H1 (cell line): ENCODE results near the gene TMEM178B. TPM values are rescaled to one million over a fixed set of nuclear protein-coding genes. Genes with fewer than 3 reads are reported as not detected.

Experiments
- CTCF ChIA-PET: fragments of 300-600 bp; sonication (Branson Sonifier 250); formaldehyde crosslinking; loops from one replicate; lab custom pipeline; 2021; ENCODE audit not compliant: partially characterized antibody; lab: Charles Lee
- POLR2A ChIA-PET: fragments of 300-600 bp; sonication (Branson Sonifier 250); formaldehyde crosslinking; loops from one replicate; lab custom pipeline; 2021; ENCODE audit warnings: inconsistent platforms; ENCODE audit not compliant: partially characterized antibody; lab: Charles Lee
- DNase-seq, 2 experiments: peaks; one replicate each; pipeline versions ENCODE4 v3.0.0 to v3.0.0-alpha.2; 2010 to 2022; ENCODE audit warnings: low spot score in 2 of 2, low read depth in 1 of 2, mixed read lengths in 1 of 2
- FAIRE-seq: peaks from 2 replicates; lab custom pipeline; 2011; peaks lifted over from hg19 to GRCh38; lab: Jason Lieb, UNC
- H2AFZ ChIP-seq: 2 replicates; pipeline ENCODE4 v1.8.1; 2012; ENCODE audit warnings: low read length, inconsistent platforms
- H2AK5ac ChIP-seq: 2 replicates; pipeline ENCODE4 v1.6.1; 2013; ENCODE audit warnings: low read depth, low read length
- H2BK120ac ChIP-seq: replicated peaks from 2 replicates; pipeline ENCODE3; 2013; ENCODE audit warnings: low read depth, low read length, inconsistent platforms
- H2BK12ac ChIP-seq: 2 replicates; pipeline ENCODE4 v1.6.1; 2013; ENCODE audit warnings: low read depth, low read length
- H2BK15ac ChIP-seq: 2 replicates; pipeline ENCODE4 v1.6.1; 2013; ENCODE audit warnings: low read length
- H2BK20ac ChIP-seq: 2 replicates; pipeline ENCODE4 v1.6.1; 2013; ENCODE audit warnings: low read length
- H2BK5ac ChIP-seq: 2 replicates; pipeline ENCODE4 v1.6.1; 2013; ENCODE audit warnings: low read depth, low read length
- H3K14ac ChIP-seq: 2 replicates; pipeline ENCODE4 v1.6.1; 2013; ENCODE audit warnings: inconsistent platforms; ENCODE audit not compliant: insufficient read length
- H3K18ac ChIP-seq: 2 replicates; pipeline ENCODE4 v1.6.1; 2013; ENCODE audit warnings: low read length; ENCODE audit errors: extremely low read depth
- H3K23ac ChIP-seq: 2 replicates; pipeline ENCODE4 v1.6.1; 2013; ENCODE audit warnings: inconsistent platforms; ENCODE audit not compliant: insufficient read length
- H3K23me2 ChIP-seq: 2 replicates; pipeline ENCODE4 v1.6.1; 2013; ENCODE audit warnings: low read depth, low read length
- H3K27ac ChIP-seq: 2 replicates; pipeline ENCODE4 v1.6.1; 2011; ENCODE audit warnings: low read depth, low read length, inconsistent platforms
- H3K27me3 ChIP-seq, 4 experiments: replicated peaks in 1 of 4; 1 replicate in 1 of 4; 2 replicates in 3 of 4; pipeline versions ENCODE4 v1.6.1 to v1.8.1; 2011 to 2013; ENCODE audit warnings: low read length in 3 of 4, mild to moderate bottlenecking in 3 of 4, inconsistent platforms in 2 of 4, mixed read lengths in 2 of 4, moderate library complexity in 1 of 4; ENCODE audit not compliant: control insufficient read depth in 3 of 4, insufficient read depth in 3 of 4; ENCODE audit errors: extremely low read depth in 1 of 4
- H3K36me3 ChIP-seq, 4 experiments: 2 replicates each; pipeline versions ENCODE4 v1.6.1 to v1.8.1; 2011 to 2013; ENCODE audit warnings: mild to moderate bottlenecking in 4 of 4, low read length in 3 of 4, moderate library complexity in 2 of 4, control low read depth in 1 of 4, inconsistent platforms in 1 of 4; ENCODE audit not compliant: insufficient read depth in 4 of 4, control insufficient read depth in 2 of 4
- H3K4ac ChIP-seq: replicated peaks from 2 replicates; pipeline ENCODE3; 2013; ENCODE audit warnings: low read length, low read depth, mixed read lengths, inconsistent platforms; ENCODE audit not compliant: insufficient read length
- H3K4me1 ChIP-seq, 4 experiments: replicated peaks in 1 of 4; 1 replicate in 1 of 4; 2 replicates in 3 of 4; pipeline versions ENCODE4 v1.6.1 to v1.8.1; 2011 to 2013; ENCODE audit warnings: low read length in 3 of 4, inconsistent platforms in 2 of 4, mixed read lengths in 1 of 4; ENCODE audit not compliant: insufficient read depth in 4 of 4, control insufficient read depth in 3 of 4
- H3K4me2 ChIP-seq, 2 experiments: 2 replicates each; pipeline versions ENCODE4 v1.6.1 to v1.8.1; 2011 to 2013; ENCODE audit warnings: low read depth in 2 of 2, low read length in 2 of 2, control low read depth in 1 of 2, inconsistent platforms in 1 of 2, mild to moderate bottlenecking in 1 of 2; ENCODE audit not compliant: insufficient read depth in 1 of 2
- H3K4me3 ChIP-seq, 4 experiments: fragments of 200-600, 300-600 bp in 1 of 4; sonication (generic), shearing (Covaris generic), sonication (Bioruptor Twin) in 1 of 4; 2 replicates each; pipeline versions ENCODE4 v1.5.1 to v1.8.1; 2011 to 2016; ENCODE audit warnings: low read length in 4 of 4, low read depth in 3 of 4, control low read depth in 2 of 4, inconsistent platforms in 2 of 4, mild to moderate bottlenecking in 2 of 4, mixed read lengths in 1 of 4, moderate library complexity in 1 of 4; ENCODE audit not compliant: insufficient read depth in 2 of 4; ENCODE audit errors: extremely low read depth in 1 of 4
- H3K56ac ChIP-seq: replicated peaks from 2 replicates; pipeline ENCODE3; 2013; ENCODE audit warnings: low read depth, mild to moderate bottlenecking, mixed read lengths, low read length, inconsistent platforms; ENCODE audit not compliant: insufficient read length
- H3K79me1 ChIP-seq: 2 replicates; pipeline ENCODE4 v1.6.1; 2013; ENCODE audit warnings: low read depth, low read length, control low read depth
- H3K79me2 ChIP-seq, 2 experiments: 2 replicates each; pipeline versions ENCODE4 v1.6.1 to v1.8.1; 2012 to 2013; ENCODE audit warnings: low read length in 2 of 2, mild to moderate bottlenecking in 2 of 2, inconsistent platforms in 1 of 2; ENCODE audit not compliant: insufficient read depth in 2 of 2, control insufficient read depth in 1 of 2
- H3K9ac ChIP-seq, 4 experiments: replicated peaks in 1 of 4; 1 replicate in 1 of 4; 2 replicates in 3 of 4; pipeline versions ENCODE4 v1.6.1 to v1.8.1; 2011 to 2013; ENCODE audit warnings: low read depth in 3 of 4, low read length in 3 of 4, control low read depth in 2 of 4, mild to moderate bottlenecking in 2 of 4, moderate library complexity in 2 of 4, inconsistent platforms in 1 of 4; ENCODE audit errors: extremely low read depth in 1 of 4
- H3K9me3 ChIP-seq, 2 experiments: 2 replicates each; pipeline versions ENCODE4 v1.6.1 to v1.8.1; 2012 to 2013; ENCODE audit warnings: mild to moderate bottlenecking in 2 of 2, moderate library complexity in 2 of 2, control low read depth in 1 of 2, inconsistent platforms in 1 of 2, low read depth in 1 of 2, low read length in 1 of 2, mixed read lengths in 1 of 2; ENCODE audit not compliant: insufficient read depth in 2 of 2
- H4K20me1 ChIP-seq, 2 experiments: replicated peaks in 1 of 2; 2 replicates each; pipeline versions ENCODE3 to v1.8.1; 2011 to 2013; ENCODE audit warnings: inconsistent platforms in 2 of 2, low read length in 2 of 2, mild to moderate bottlenecking in 1 of 2; ENCODE audit not compliant: insufficient read depth in 2 of 2, control insufficient read depth in 1 of 2
- H4K5ac ChIP-seq: 2 replicates; pipeline ENCODE4 v1.6.1; 2013; ENCODE audit warnings: low read length, low read depth, mixed read lengths, inconsistent platforms; ENCODE audit not compliant: insufficient read length
- H4K8ac ChIP-seq: 2 replicates; pipeline ENCODE4 v1.8.0; 2013; ENCODE audit warnings: mild to moderate bottlenecking, moderate library complexity, low read length, inconsistent platforms; ENCODE audit not compliant: insufficient read depth; ENCODE audit errors: extremely low read depth
- H4K91ac ChIP-seq: replicated peaks from 2 replicates; pipeline ENCODE3; 2013; ENCODE audit warnings: low read length, mixed read lengths, inconsistent platforms; ENCODE audit not compliant: insufficient read length
- CBX8 ChIP-seq: fragments of 300-800, 300-1000 bp; sonication (generic); IDR thresholded peaks from 2 replicates; pipeline ENCODE4 v1.7.1; 2016; ENCODE audit warnings: low read depth, low read length, borderline replicate concordance
- WGBS, 2 experiments: shearing (Covaris generic) in 1 of 2; methylation state at CpG; one replicate each; pipeline versions ENCODE4 v1.1.6 to v1.1.7; 2013 to 2015; ENCODE audit warnings: low lambda C conversion rate in 2 of 2, mixed read lengths in 2 of 2, inconsistent platforms in 1 of 2, low coverage in 1 of 2, missing lambda C conversion rate in 1 of 2; ENCODE audit not compliant: insufficient replicate concordance in 2 of 2, insufficient coverage in 1 of 2, insufficient read length in 1 of 2; ENCODE audit errors: extremely low coverage in 1 of 2, missing lambda C conversion rate in 1 of 2; 5-methylcytosine and 5-hydroxymethylcytosine counted together
- polyA plus RNA-seq, 7 experiments: library from polyadenylated mRNA; depleted of rRNA in 3 of 7; stranded (reverse) in 5 of 7; unstranded in 2 of 7; fragments of >200 nt in 5 of 7; fragments of 200-250 nt in 2 of 7; gene quantifications; 1 replicate in 5 of 7; 2 replicates in 1 of 7; 4 replicates in 1 of 7; pipeline versions ENCODE4 v1.2.1 to v1.2.3, GENCODE V29; 2011 to 2013; ENCODE audit warnings: missing spikeins in 2 of 7, mixed read lengths in 2 of 7
- total RNA-seq: library from RNA; stranded (reverse); fragmentation: NEBNext Ultra II Directional; extraction: Animal tissue kit (Norgen Biotek cat#: 25700); gene quantifications from 2 replicates; pipeline ENCODE4 v1.2.1, GENCODE V29; 2021

TMEM178B gene
- total and polyA plus RNA-seq, 2 of the 8 experiments (the other 6 are each of a cell fraction or from before 2014, with no cell fraction given) = 5.3 to 18.1 TPM

GRCh38 chr7:141203177-141203576 is 129.3 kb downstream of the TMEM178B start:
- Histone ChIP-seq H3K23me2 (no peaks in the 10 kb centered on the region), H2BK15ac (no peak overlapping the region), H2AFZ (no peak overlapping the region), H3K27me3 (no peaks in the 10 kb centered on the region), H4K20me1 (no peaks in the 10 kb centered on the region), H2BK20ac (no peak overlapping the region), H3K79me1 (no peaks in the 10 kb centered on the region; the same call in 1 of the 2 replicates), H2AK5ac (no peak overlapping the region), H3K4me2 (no peak overlapping the region), H4K91ac (peak overlapping the region; percentile 49), H3K27ac (no peak overlapping the region), H3K18ac (no peak overlapping the region), H2BK12ac (no peak overlapping the region), H3K36me3 (no peaks in the 10 kb centered on the region), H2BK120ac (no peak overlapping the region), H3K79me2 (no peaks in the 10 kb centered on the region), H2BK5ac (no peak overlapping the region; the same call in 1 of the 2 replicates), H3K9me3 (no peaks in the 10 kb centered on the region), H3K14ac (no peak overlapping the region), H4K5ac (no peak overlapping the region), H3K4me3 (no peak overlapping the region), H3K9ac (no peak overlapping the region), H3K4me1 (peaks cover 0 to 5% (median under 1%) of the 10 kb centered on the region in 4 experiments; a peak in 6 of 7 replicates), H3K56ac (no peak overlapping the region), H4K8ac (no peak overlapping the region), H3K23ac (no peak overlapping the region), H3K4ac (no peak overlapping the region)
- WGBS, 2 experiments = 97% methylated on average over 6 of the region's 6 CpGs; no CpG with 5 or more reads in 1 of the 2 experiments
- no peak for TF ChIP-seq CBX8
- ChIA-PET POLR2A (no interaction called here), CTCF (no interaction called here)
- no peak for DNase-seq
- no peak for FAIRE-seq
